Nephron (organoid): Measurements from ENCODE around the gene ENPP3.

Experiments
- H3K27ac Mint-ChIP-seq, 3 experiments: 2 replicates each; pipeline ENCODE4 v1.8.0; 2020; ENCODE audit warnings: mixed read lengths in 3 of 3, mild to moderate bottlenecking in 2 of 3, moderate library complexity in 1 of 3
- H3K27me3 Mint-ChIP-seq: 2 replicates; pipeline ENCODE4 v1.8.0; 2021; ENCODE audit warnings: low read depth, mild to moderate bottlenecking, moderate library complexity, mixed read lengths
- H3K36me3 Mint-ChIP-seq: 2 replicates; pipeline ENCODE4 v1.8.0; 2020; ENCODE audit warnings: low read depth, mixed read lengths
- H3K4me1 Mint-ChIP-seq: 2 replicates; pipeline ENCODE4 v1.8.0; 2020; ENCODE audit warnings: mixed read lengths
- H3K4me3 Mint-ChIP-seq, 3 experiments: 2 replicates each; pipeline ENCODE4 v1.8.0; 2020; ENCODE audit warnings: mild to moderate bottlenecking in 3 of 3, mixed read lengths in 3 of 3, moderate library complexity in 2 of 3
- H3K9me3 Mint-ChIP-seq: 2 replicates; pipeline ENCODE4 v1.8.0; 2020; ENCODE audit warnings: mixed read lengths
- TF ChIP-seq, protein P1 (sequence below), 3 experiments: fragments of 200-600 bp; sonication (generic); IDR thresholded peaks; one replicate each; pipeline ENCODE4 v1.5.0; 2021; ENCODE audit warnings: antibody characterized with exemption in 3 of 3; ENCODE audit not compliant: unreplicated experiment in 3 of 3

Gene ENPP3

GRCh38 chr6:131739136-131739535, 102.0 kb downstream of the ENPP3 start:
- TF ChIP-seq, protein P1, sequence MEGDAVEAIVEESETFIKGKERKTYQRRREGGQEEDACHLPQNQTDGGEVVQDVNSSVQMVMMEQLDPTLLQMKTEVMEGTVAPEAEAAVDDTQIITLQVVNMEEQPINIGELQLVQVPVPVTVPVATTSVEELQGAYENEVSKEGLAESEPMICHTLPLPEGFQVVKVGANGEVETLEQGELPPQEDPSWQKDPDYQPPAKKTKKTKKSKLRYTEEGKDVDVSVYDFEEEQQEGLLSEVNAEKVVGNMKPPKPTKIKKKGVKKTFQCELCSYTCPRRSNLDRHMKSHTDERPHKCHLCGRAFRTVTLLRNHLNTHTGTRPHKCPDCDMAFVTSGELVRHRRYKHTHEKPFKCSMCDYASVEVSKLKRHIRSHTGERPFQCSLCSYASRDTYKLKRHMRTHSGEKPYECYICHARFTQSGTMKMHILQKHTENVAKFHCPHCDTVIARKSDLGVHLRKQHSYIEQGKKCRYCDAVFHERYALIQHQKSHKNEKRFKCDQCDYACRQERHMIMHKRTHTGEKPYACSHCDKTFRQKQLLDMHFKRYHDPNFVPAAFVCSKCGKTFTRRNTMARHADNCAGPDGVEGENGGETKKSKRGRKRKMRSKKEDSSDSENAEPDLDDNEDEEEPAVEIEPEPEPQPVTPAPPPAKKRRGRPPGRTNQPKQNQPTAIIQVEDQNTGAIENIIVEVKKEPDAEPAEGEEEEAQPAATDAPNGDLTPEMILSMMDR (IDR thresholded peaks at IDR 0.05; ENCODE audit: unreplicated experiment in 3 of 3): no peak
- Mint-ChIP-seq H3K4me3 (no peak overlapping the region), H3K4me1 (peaks cover 9% of the 10 kb centered on the region), H3K36me3 (no peaks in the 10 kb centered on the region), H3K27me3 (no peaks in the 10 kb centered on the region), H3K9me3 (no peaks in the 10 kb centered on the region), H3K27ac (no peak overlapping the region)

DNA sequence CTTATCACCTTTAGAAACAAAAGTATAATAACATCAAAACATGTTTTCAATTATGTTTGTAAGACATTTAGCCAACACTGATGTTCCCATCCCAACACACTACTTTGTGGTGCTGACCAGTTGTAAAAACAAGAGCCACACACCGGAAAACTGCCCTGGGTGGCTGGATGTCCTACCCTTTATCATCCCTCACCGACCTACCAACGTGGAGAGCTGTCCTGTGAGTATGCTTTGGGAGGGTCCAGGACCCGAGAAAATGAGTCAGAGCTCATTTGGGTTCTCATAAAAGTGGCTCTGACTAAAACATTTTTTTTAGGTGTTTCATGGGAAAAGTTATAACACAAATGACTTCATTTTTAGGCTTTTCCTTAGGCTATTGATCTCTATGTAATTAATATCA, 103.1 kb downstream of the ENPP3 start:
- TF ChIP-seq, protein P1 (IDR thresholded peaks at IDR 0.05; ENCODE audit: unreplicated experiment in 3 of 3): no peak
- Mint-ChIP-seq H3K4me1 (peaks cover 9% of the 10 kb centered on the region), H3K4me3 (no peak overlapping the region), H3K9me3 (no peaks in the 10 kb centered on the region), H3K36me3 (no peaks in the 10 kb centered on the region), H3K27ac (no peak overlapping the region), H3K27me3 (no peaks in the 10 kb centered on the region)

DNA sequence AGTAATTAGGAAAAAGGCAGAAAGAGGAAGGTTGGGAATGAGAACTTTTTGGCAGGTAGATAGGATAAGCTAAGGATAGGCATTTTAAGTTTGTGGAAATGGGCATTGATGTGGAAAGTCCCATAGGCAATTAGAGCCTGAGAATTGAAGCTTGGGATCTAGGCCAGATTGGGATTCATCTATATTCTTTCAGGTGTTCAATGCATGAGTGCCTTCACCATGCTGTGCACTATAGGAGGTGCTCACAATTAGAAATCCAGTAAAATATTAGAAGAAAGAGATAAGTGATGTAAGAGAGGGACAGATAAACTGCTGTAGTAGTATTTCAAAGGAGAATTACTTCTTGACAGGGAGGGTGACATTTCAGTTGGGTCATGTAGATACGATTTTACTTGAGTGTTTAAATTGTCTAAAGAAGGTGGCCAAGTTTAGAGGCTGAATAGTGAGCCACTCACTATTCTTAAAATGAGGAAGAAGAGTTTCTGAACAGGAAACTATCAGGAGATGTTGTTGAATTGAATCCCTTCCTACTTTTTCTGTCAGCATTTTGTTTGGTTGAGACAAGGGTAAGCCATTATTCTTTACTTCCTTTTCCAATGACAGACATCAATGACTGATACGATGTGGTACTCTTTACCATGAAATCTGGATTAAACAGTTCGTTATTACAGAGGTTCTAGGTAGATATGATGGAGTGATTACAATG, 104.7 kb downstream of the ENPP3 start:
- Mint-ChIP-seq H3K4me1 (peaks cover 2% of the 10 kb centered on the region), H3K27ac (no peak overlapping the region), H3K9me3 (no peaks in the 10 kb centered on the region), H3K36me3 (no peaks in the 10 kb centered on the region), H3K27me3 (no peaks in the 10 kb centered on the region), H3K4me3 (no peak overlapping the region)
- TF ChIP-seq, protein P1 (IDR thresholded peaks at IDR 0.05; ENCODE audit: unreplicated experiment in 3 of 3): no peak

- H3K4me1 Mint-ChIP-seq: no peaks in the 10 kb centered on the region
- no peaks in the 10 kb centered on the region for H3K9me3 Mint-ChIP-seq
- no peaks in the 10 kb centered on the region for H3K27me3 Mint-ChIP-seq
- no peak overlapping the region for H3K4me3 Mint-ChIP-seq
- no peaks in the 10 kb centered on the region for H3K36me3 Mint-ChIP-seq
- H3K27ac Mint-ChIP-seq: no peak overlapping the region
- TF ChIP-seq, protein P1 (IDR thresholded peaks at IDR 0.05; ENCODE audit: unreplicated experiment in 3 of 3): no peak
Measured at GRCh38 chr6:131744432-131745287, 107.6 kb downstream of the ENPP3 start.

DNA sequence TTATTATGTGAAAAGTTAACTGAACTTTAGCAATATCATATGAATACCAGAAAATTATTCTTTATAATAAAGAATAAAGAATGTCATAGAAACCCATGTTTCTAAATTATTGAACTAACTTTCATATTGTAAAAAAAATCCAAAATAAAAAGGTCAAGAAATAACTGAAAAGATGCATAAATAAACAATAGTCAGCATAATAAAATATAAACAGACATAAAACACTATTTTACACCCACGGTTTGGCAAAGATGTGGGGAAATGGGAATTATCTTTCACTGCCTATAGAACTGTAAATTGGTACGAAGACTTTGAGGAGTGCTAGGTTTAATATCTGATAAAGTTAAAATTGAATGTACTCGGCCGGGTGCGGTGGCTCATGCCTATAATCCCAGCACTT, 108.4 kb downstream of the ENPP3 start:
- Mint-ChIP-seq H3K27me3 (no peaks in the 10 kb centered on the region), H3K4me1 (no peaks in the 10 kb centered on the region), H3K9me3 (no peaks in the 10 kb centered on the region), H3K4me3 (no peak overlapping the region), H3K27ac (no peak overlapping the region), H3K36me3 (no peaks in the 10 kb centered on the region)
- TF ChIP-seq, protein P1 (IDR thresholded peaks at IDR 0.05; ENCODE audit: unreplicated experiment in 3 of 3): no peak
